Ovary (tissue), 3 donors: ENCODE data around the gene CCL4.

Experiments
- POLR2A ChIP-seq: fragments of 450-650 bp; IDR thresholded peaks from one replicate; pipeline ENCODE4 v1.6.1; 2017; ENCODE audit warnings: antibody characterized with exemption, mild to moderate bottlenecking, moderate library complexity
- TF ChIP-seq, protein P1 (sequence below), 3 donors: fragments of 450-650 bp in 2 of 3; fragments of 200-600 bp in 1 of 3; IDR thresholded peaks; one replicate each; pipeline versions ENCODE4 v1.5.1 to v1.8.0; 2016 to 2022; ENCODE audit warnings: antibody characterized with exemption in 3 of 3, mild to moderate bottlenecking in 1 of 3
- donor health status: DM: no; HTN: no; CAD: no.

DNA sequence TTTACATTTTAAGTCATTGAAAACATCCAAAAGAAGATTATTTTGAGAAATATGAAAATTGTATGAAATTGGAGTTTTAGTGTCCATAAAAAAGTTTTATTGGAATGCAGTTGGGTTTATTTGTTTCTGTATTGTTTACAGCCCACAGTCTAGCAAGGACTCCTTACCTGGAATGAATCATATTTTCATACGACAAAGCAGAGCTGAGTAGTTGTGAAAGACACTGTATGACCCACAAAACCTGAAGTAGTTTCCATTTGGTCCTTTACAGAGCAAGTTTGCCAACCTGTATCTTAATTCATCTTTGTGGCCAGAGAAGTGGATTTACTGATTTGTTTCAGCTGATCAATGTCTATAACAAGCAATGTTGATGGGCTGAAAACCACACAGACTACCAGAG lies 29.3 kb upstream of the CCL4 start:
- TF ChIP-seq, protein P1, sequence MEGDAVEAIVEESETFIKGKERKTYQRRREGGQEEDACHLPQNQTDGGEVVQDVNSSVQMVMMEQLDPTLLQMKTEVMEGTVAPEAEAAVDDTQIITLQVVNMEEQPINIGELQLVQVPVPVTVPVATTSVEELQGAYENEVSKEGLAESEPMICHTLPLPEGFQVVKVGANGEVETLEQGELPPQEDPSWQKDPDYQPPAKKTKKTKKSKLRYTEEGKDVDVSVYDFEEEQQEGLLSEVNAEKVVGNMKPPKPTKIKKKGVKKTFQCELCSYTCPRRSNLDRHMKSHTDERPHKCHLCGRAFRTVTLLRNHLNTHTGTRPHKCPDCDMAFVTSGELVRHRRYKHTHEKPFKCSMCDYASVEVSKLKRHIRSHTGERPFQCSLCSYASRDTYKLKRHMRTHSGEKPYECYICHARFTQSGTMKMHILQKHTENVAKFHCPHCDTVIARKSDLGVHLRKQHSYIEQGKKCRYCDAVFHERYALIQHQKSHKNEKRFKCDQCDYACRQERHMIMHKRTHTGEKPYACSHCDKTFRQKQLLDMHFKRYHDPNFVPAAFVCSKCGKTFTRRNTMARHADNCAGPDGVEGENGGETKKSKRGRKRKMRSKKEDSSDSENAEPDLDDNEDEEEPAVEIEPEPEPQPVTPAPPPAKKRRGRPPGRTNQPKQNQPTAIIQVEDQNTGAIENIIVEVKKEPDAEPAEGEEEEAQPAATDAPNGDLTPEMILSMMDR (IDR thresholded peaks at IDR 0.05), result no peak
- TF ChIP-seq POLR2A, result no peak
